Caco-2 (cell line): ENCODE results near the gene DPT. TPM values are rescaled to one million over a fixed set of nuclear protein-coding genes. Genes with fewer than 3 reads are reported as not detected.

ENCODE experiments used
- BruUV-seq: library from RNA; stranded (reverse); fragments of 400-500 nt; replicated peaks from 2 replicates; lab custom pipeline; 2021; lab: Mats Ljungman, UMichigan
- CTCF ChIA-PET: fragments of 300-600 bp; sonication (Branson Sonifier 250); formaldehyde crosslinking; loops from one replicate; lab custom pipeline; 2022; ENCODE audit warnings: antibody characterized with exemption; lab: Charles Lee
- POLR2A ChIA-PET: fragments of 300-600 bp; sonication (Branson Sonifier 250); formaldehyde crosslinking; loops from one replicate; lab custom pipeline; 2022; ENCODE audit warnings: antibody characterized with exemption; lab: Charles Lee
- DNase-seq, 2 experiments: peaks; one replicate each; pipeline versions ENCODE4 v3.0.0 to v3.0.0-alpha.2; 2020 to 2022
- H3K27me3 ChIP-seq: replicated peaks from 2 replicates; pipeline ENCODE4 v1.6.0; 2011; ENCODE audit warnings: low read length; ENCODE audit not compliant: control insufficient read depth, insufficient read depth
- H3K36me3 ChIP-seq: 2 replicates; pipeline ENCODE4 v1.5.1; 2011; ENCODE audit warnings: low read length; ENCODE audit not compliant: control insufficient read depth, insufficient read depth
- H3K4me1 ChIP-seq: fragments of 250-450 bp; sonication (Bioruptor Pico); 2 replicates; pipeline ENCODE4 v1.5.1; 2020; ENCODE audit warnings: mild to moderate bottlenecking
- H3K4me3 ChIP-seq: 2 replicates; pipeline ENCODE4 v1.5.1; 2011; ENCODE audit warnings: low read depth, mild to moderate bottlenecking, control low read depth, low read length
- H3K9me3 ChIP-seq: fragments of 250-450 bp; sonication (Bioruptor Pico); 2 replicates; pipeline ENCODE4 v1.5.1; 2020; ENCODE audit warnings: mild to moderate bottlenecking, moderate library complexity
- H3K27ac Mint-ChIP-seq: one replicate; pipeline ENCODE4 v1.8.0; 2022; ENCODE audit warnings: mixed read lengths; ENCODE audit not compliant: unreplicated experiment
- H3K27me3 Mint-ChIP-seq: one replicate; pipeline ENCODE4 v1.8.0; 2022; ENCODE audit warnings: mixed read lengths; ENCODE audit not compliant: insufficient read depth, unreplicated experiment
- H3K36me3 Mint-ChIP-seq: one replicate; pipeline ENCODE4 v1.8.0; 2022; ENCODE audit warnings: mild to moderate bottlenecking, mixed read lengths; ENCODE audit not compliant: insufficient read depth, unreplicated experiment
- H3K4me1 Mint-ChIP-seq: one replicate; pipeline ENCODE4 v1.8.0; 2022; ENCODE audit warnings: low read depth, mixed read lengths; ENCODE audit not compliant: unreplicated experiment
- H3K4me3 Mint-ChIP-seq: one replicate; pipeline ENCODE4 v1.8.0; 2022; ENCODE audit warnings: mild to moderate bottlenecking, moderate library complexity, mixed read lengths; ENCODE audit not compliant: unreplicated experiment
- H3K9me3 Mint-ChIP-seq: one replicate; pipeline ENCODE4 v1.8.0; 2022; ENCODE audit warnings: mixed read lengths; ENCODE audit not compliant: unreplicated experiment
- intact Hi-C: fragments of 100-400 bp; cut with micrococcal nuclease; formaldehyde crosslinking; loops from one replicate; pipeline ENCODE4 v1.10.0; 2022; ENCODE audit not compliant: unreplicated experiment
- total RNA-seq: library from RNA; stranded (reverse); gene quantifications from 2 replicates; pipeline ENCODE4 v1.2.3, GENCODE V29; 2022
- TF ChIP-seq, protein P1 (sequence below), 2 experiments: fragments of 200-600 bp in 1 of 2; IDR thresholded peaks; 1 replicate in 1 of 2; 2 replicates in 1 of 2; pipeline versions ENCODE4 v1.5.1 to v1.8.0; 2011 to 2022; ENCODE audit warnings: antibody characterized with exemption in 1 of 2, control low read depth in 1 of 2, inconsistent platforms in 1 of 2, low read depth in 1 of 2, low read length in 1 of 2, mild to moderate bottlenecking in 1 of 2, moderate library complexity in 1 of 2; ENCODE audit not compliant: insufficient read depth in 1 of 2, severe bottlenecking in 1 of 2, unreplicated experiment in 1 of 2

The DPT gene
- total RNA-seq, 1 experiment from 2014 or later: not detected

DNA sequence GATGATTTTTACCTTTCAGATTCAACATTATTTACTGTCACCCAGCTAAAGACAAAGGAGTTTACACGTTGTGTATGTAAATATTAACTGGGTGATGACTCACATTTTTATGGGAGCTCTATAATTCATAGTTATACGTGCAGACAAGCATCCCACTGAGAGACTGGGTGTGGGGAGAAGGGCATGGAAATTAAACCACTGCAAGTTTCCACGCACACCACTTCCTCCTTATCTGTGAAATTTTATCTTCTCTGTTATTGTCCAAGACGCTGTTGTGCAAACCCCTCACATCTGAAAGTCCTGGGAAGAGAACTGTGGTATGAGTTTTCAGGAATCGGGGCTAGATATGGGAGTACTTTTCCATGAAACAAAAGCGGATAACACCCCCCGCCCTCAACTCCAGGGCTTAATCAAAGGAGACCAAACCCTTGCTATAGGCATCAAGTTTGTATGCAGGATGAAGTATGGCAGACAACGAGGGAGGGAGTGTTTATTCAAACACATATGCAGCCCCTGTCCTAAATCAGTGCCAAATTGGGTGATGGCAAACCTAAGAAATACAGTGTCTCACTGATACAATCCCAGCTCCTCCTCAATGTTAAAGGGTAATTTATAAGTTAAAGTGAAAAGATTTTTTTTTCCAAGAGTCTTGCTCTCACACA lies 23.3 kb upstream of the DPT start:
- no peaks in the 10 kb centered on the region for H3K36me3 ChIP-seq
- TF ChIP-seq, protein P1, sequence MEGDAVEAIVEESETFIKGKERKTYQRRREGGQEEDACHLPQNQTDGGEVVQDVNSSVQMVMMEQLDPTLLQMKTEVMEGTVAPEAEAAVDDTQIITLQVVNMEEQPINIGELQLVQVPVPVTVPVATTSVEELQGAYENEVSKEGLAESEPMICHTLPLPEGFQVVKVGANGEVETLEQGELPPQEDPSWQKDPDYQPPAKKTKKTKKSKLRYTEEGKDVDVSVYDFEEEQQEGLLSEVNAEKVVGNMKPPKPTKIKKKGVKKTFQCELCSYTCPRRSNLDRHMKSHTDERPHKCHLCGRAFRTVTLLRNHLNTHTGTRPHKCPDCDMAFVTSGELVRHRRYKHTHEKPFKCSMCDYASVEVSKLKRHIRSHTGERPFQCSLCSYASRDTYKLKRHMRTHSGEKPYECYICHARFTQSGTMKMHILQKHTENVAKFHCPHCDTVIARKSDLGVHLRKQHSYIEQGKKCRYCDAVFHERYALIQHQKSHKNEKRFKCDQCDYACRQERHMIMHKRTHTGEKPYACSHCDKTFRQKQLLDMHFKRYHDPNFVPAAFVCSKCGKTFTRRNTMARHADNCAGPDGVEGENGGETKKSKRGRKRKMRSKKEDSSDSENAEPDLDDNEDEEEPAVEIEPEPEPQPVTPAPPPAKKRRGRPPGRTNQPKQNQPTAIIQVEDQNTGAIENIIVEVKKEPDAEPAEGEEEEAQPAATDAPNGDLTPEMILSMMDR (IDR thresholded peaks at IDR 0.05; ENCODE audit: insufficient read depth in 1 of 2, low read depth in 1 of 2, low read length in 1 of 2, severe bottlenecking in 1 of 2, unreplicated experiment in 1 of 2): no peak
- intact Hi-C loops: loop anchor here (5.0 kb wide), 1 partner anchor 355 kb away; the partner anchor contains the start of gene ATP1B1
- POLR2A ChIA-PET: no interaction called here
- H3K9me3 Mint-ChIP-seq: no peaks in the 10 kb centered on the region
- H3K27me3 ChIP-seq: no peaks in the 10 kb centered on the region
- peaks cover 39% of the 10 kb centered on the region for H3K4me1 Mint-ChIP-seq
- BruUV-seq: no TSS peak
- no peak overlapping the region for H3K4me3 ChIP-seq
- no peak overlapping the region for H3K4me3 Mint-ChIP-seq
- H3K9me3 ChIP-seq: no peaks in the 10 kb centered on the region
- CTCF ChIA-PET: no interaction called here
- peaks cover 19% of the 10 kb centered on the region; the same call in 1 of the 2 replicates for H3K4me1 ChIP-seq
- H3K27ac Mint-ChIP-seq: peak overlapping the region; percentile 16
- no peaks in the 10 kb centered on the region for H3K27me3 Mint-ChIP-seq
- H3K36me3 Mint-ChIP-seq: no peaks in the 10 kb centered on the region
- DNase-seq: no peak

DNA sequence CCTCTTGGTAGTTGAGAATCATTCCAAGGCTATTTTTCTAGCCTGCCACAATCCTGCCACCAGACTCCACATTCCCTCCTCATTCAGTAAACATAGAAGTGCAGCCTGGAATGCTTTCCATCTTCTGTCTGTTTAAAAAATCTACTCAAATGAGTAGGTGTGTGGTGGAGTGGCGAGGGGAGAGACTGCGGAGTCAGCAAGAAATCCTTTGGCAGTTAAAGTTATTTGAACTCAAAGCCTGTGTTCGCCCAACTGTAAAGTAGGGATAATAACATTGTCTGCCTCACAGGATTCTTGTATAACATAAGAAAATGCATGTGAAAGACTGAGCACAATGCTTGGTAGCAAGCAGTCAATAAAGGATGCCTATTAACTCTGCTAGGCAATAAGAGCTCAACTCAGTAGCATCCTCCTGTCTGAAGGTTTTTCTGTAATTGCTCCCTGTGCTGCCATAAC lies 22.2 kb upstream of the DPT start:
- Histone ChIP-seq H3K27me3 (no peaks in the 10 kb centered on the region), H3K4me1 (peaks cover 19% of the 10 kb centered on the region; the same call in 1 of the 2 replicates), H3K4me3 (no peak overlapping the region), H3K9me3 (no peaks in the 10 kb centered on the region), H3K36me3 (no peaks in the 10 kb centered on the region)
- Mint-ChIP-seq H3K4me1 (peaks cover 38% of the 10 kb centered on the region), H3K27me3 (no peaks in the 10 kb centered on the region), H3K36me3 (no peaks in the 10 kb centered on the region), H3K9me3 (peaks cover 9% of the 10 kb centered on the region), H3K27ac (peak overlapping the region; percentile 16), H3K4me3 (no peak overlapping the region)
- intact Hi-C loops: loop anchor here (5.0 kb wide), 1 partner anchor 356 kb away; the partner anchor contains the start of gene ATP1B1
- ChIA-PET POLR2A (no interaction called here), CTCF (no interaction called here)
- no TSS peak for BruUV-seq
- no peak for DNase-seq
- TF ChIP-seq, protein P1 (IDR thresholded peaks at IDR 0.05; ENCODE audit: insufficient read depth in 1 of 2, low read depth in 1 of 2, low read length in 1 of 2, severe bottlenecking in 1 of 2, unreplicated experiment in 1 of 2): no peak

DNA sequence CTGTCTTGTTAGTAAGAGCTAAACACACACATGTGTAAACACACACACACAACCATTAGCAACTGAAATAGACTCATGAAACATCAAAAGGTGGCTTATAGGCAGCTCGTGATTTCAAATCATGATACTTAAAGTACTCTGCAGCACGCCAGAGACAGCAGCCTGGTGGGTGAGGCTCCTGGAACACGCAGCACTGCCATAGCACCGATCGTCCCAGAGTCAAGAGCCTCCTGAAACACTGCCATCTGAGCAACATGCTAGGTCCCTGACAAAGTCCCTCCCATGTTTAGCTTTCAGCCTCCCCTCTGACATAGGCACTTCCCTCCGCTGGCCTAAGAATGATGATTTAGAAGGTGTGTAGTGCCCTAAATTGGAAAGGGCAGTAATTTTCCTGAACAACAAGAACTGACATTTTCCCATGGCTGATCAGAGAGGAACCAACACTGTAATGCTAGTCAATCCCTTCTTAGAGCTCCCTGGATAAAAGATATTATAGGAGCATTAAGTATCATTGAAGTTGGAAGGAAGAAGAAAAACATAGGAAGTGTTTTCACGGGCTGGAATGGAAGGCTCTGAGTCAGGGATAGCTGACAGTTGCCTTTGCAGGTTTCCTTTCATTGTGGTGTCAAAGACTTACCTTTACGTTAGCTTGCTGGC lies 14.1 kb upstream of the DPT start:
- Mint-ChIP-seq H3K4me3 (no peak overlapping the region), H3K27me3 (no peaks in the 10 kb centered on the region), H3K27ac (no peak overlapping the region), H3K36me3 (no peaks in the 10 kb centered on the region), H3K9me3 (peaks cover 9% of the 10 kb centered on the region), H3K4me1 (peaks cover 5% of the 10 kb centered on the region)
- ChIA-PET POLR2A (no interaction called here), CTCF (no interaction called here)
- Histone ChIP-seq H3K9me3 (no peaks in the 10 kb centered on the region), H3K4me3 (no peak overlapping the region), H3K36me3 (no peaks in the 10 kb centered on the region), H3K27me3 (no peaks in the 10 kb centered on the region), H3K4me1 (no peaks in the 10 kb centered on the region)
- DNase-seq: no peak
- intact Hi-C loops: no loop called here
- BruUV-seq: no TSS peak
- TF ChIP-seq, protein P1 (IDR thresholded peaks at IDR 0.05; ENCODE audit: insufficient read depth in 1 of 2, low read depth in 1 of 2, low read length in 1 of 2, severe bottlenecking in 1 of 2, unreplicated experiment in 1 of 2): no peak
